HepG2 (cell line): ENCODE data around the gene GMEB2. TPM values are rescaled to one million over a fixed set of nuclear protein-coding genes. Genes with fewer than 3 reads are reported as not detected.
A peak's percentile ranks its signal among the peaks of the same experiment; 100 is the strongest.

ENCODE experiments used
- ARNTL ChIP-seq: sonication (generic); formaldehyde crosslinking; IDR thresholded peaks from 2 replicates; pipeline ENCODE4 v1.4.0; 2020; ENCODE audit warnings: mild to moderate bottlenecking, missing genetic modification reagents
- GATAD1 ChIP-seq: IDR thresholded peaks from 2 replicates; pipeline ENCODE4 v1.6.1; 2016; ENCODE audit warnings: missing genetic modification reagents, missing compliant biosample characterization
- HNF4G ChIP-seq, 2 experiments: sonication (generic) in 1 of 2; formaldehyde crosslinking in 1 of 2; IDR thresholded peaks; 2 replicates each; pipeline versions ENCODE4 v1.4.0 to v1.6.1; 2011 to 2020; ENCODE audit warnings: borderline replicate concordance in 2 of 2, low read depth in 2 of 2, mild to moderate bottlenecking in 2 of 2, low read length in 1 of 2, missing genetic modification reagents in 1 of 2, moderate library complexity in 1 of 2
- NCOA1 ChIP-seq: sonication (generic); formaldehyde crosslinking; IDR thresholded peaks from 2 replicates; pipeline ENCODE4 v1.9.0; 2021; ENCODE audit warnings: missing genetic modification reagents
- RAD21 ChIP-seq: fragments of 450-650 bp; formaldehyde crosslinking; IDR thresholded peaks from 2 replicates; pipeline ENCODE4 v1.5.0; 2020; ENCODE audit warnings: mild to moderate bottlenecking
- RXRB ChIP-seq: IDR thresholded peaks from 2 replicates; pipeline ENCODE4 v1.6.1; 2016; ENCODE audit warnings: borderline replicate concordance, missing genetic modification reagents, missing compliant biosample characterization
- TSC22D2 ChIP-seq: sonication (generic); formaldehyde crosslinking; IDR thresholded peaks from 2 replicates; pipeline ENCODE4 v1.5.1; 2020; ENCODE audit warnings: missing genetic modification reagents, mild to moderate bottlenecking, borderline replicate concordance
- ZC3H4 ChIP-seq: sonication (generic); formaldehyde crosslinking; IDR thresholded peaks from 2 replicates; pipeline ENCODE4 v1.4.0; 2020; ENCODE audit warnings: missing genetic modification reagents, borderline replicate concordance
- ZNF234 ChIP-seq: sonication (generic); formaldehyde crosslinking; conservative IDR thresholded peaks from 2 replicates; pipeline ENCODE4 v1.5.1; 2020; ENCODE audit warnings: mild to moderate bottlenecking, missing genetic modification reagents
- ZNF737 ChIP-seq: sonication (generic); formaldehyde crosslinking; IDR thresholded peaks from 2 replicates; pipeline ENCODE4 v1.5.0; 2020; ENCODE audit warnings: missing genetic modification reagents, mild to moderate bottlenecking, borderline replicate concordance
- ZSCAN9 ChIP-seq: IDR thresholded peaks from 2 replicates; pipeline ENCODE4 v1.6.1; 2016; ENCODE audit warnings: borderline replicate concordance
- ZZZ3 ChIP-seq: sonication (generic); formaldehyde crosslinking; IDR thresholded peaks from 2 replicates; pipeline ENCODE4 v1.4.0; 2020; ENCODE audit warnings: missing genetic modification reagents, mild to moderate bottlenecking, borderline replicate concordance
- polyA plus RNA-seq, 8 experiments: library from polyadenylated mRNA; depleted of rRNA in 3 of 8; stranded (reverse) in 7 of 8; unstranded in 1 of 8; fragments of >200 nt; fragmentation: Illumina TruSeq in 4 of 8; extraction: Trizol in 4 of 8; gene quantifications; 2 replicates each; pipeline versions ENCODE4 v1.2.1 to v1.2.3, GENCODE V29; 2011 to 2016; ENCODE audit warnings: low read depth in 4 of 8, missing spikeins in 1 of 8, mixed read lengths in 1 of 8; ENCODE audit not compliant: insufficient read depth in 1 of 8
- total RNA-seq, 5 experiments: library from RNA; depleted of rRNA; stranded (reverse); fragments of >200 nt; fragmentation: Illumina TruSeq; extraction: Trizol; gene quantifications; 2 replicates each; pipeline ENCODE4 v1.2.3, GENCODE V29; 2016; ENCODE audit warnings: low read depth in 1 of 5
- TF ChIP-seq, protein P1 (sequence below): sonication (generic); formaldehyde crosslinking; IDR thresholded peaks from 2 replicates; pipeline ENCODE4 v1.4.0; 2020; ENCODE audit warnings: missing genetic modification reagents, mild to moderate bottlenecking, borderline replicate concordance
- TF ChIP-seq, protein P2 (sequence below): sonication (generic); formaldehyde crosslinking; IDR thresholded peaks from 2 replicates; pipeline ENCODE4 v1.8.0; 2022; ENCODE audit warnings: mild to moderate bottlenecking, missing genetic modification reagents
- TF ChIP-seq, protein P3 (sequence below): sonication (generic); formaldehyde crosslinking; IDR thresholded peaks from 2 replicates; pipeline ENCODE4 v1.5.1; 2020; ENCODE audit warnings: mild to moderate bottlenecking, missing genetic modification reagents, moderate library complexity
- TF ChIP-seq, protein P4 (sequence below): sonication (generic); formaldehyde crosslinking; IDR thresholded peaks from 2 replicates; pipeline ENCODE4 v1.8.0; 2022; ENCODE audit warnings: missing genetic modification reagents, mild to moderate bottlenecking, inconsistent platforms, borderline replicate concordance

GMEB2 gene
- total and polyA plus RNA-seq, 2 of the 13 experiments (the other 11 are each of a cell fraction or from before 2014, with no cell fraction given): 10.6 to 12.4 TPM

DNA sequence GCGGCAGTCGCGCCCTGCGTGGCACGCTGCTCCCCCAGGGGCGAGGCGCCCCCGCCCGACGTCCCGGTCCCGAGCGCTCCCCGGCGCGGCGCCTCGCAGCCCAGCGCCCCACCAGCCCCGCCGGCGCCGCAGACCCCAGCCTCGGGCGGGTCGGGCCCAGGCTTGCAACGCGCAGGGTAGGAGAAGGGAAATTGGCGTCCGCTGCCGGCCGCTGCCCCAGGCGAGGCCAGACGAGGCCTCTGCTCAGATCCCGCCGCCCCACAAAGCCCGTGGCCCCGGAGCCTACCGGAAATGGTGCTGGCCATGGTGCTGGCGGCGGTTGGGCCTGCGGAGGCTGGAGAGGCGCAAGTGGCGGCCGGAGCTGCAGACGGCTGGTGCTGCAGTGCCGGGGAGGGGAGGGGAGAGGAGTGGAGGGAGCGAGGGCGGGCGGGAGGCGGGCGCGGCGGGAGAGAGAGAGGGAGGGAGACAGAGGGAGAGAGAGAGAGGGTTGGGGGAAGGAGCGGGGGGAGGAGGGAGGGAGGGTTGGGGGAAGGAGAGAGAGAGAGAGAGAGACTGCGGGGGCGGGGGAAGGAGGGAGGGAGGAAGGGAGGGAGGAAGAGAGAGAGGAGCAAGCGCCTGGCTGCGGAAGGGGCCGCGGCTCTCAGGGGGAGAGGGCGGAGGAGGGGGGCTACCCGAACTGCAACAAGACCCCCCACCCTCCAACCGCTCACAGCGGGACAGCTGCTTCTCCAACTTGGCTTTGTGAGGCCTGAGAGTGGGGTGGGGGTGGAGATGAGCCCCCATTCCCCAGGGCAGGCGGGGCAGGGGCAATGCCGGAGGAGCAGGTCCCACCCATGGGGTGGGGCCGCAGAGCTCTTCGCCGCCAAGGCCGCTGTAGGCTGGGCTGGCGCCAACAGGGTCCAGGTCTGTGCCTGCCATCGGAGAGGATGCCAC is 26.4 kb upstream of the GMEB2 start, which contains the start of gene STMN3 (continued):
- TF ChIP-seq RXRB (CRISPR knock-in tag) (peak; percentile 91), ARNTL (CRISPR knock-in tag) (peak; percentile 94), ZZZ3 (peak; percentile 95), RAD21 (CRISPR knock-in tag) (peak; percentile 55; the same call in 1 of the 2 replicates), GATAD1 (CRISPR knock-in tag) (peak; percentile 90), ZNF737 (no peak), NCOA1 (CRISPR knock-in tag) (peak; percentile 97; the same call in 1 of the 2 replicates), ZSCAN9 (CRISPR knock-in tag) (peak; percentile 100), ZNF234 (peak; percentile 83; the same call in 1 of the 2 replicates), HNF4G (IDR thresholded peaks at IDR 0.05; ENCODE audit: borderline replicate concordance, low read depth, low read length) (0 out of 2 replicates have a peak, but pooled peaks have one; percentile 32), HNF4G (CRISPR knock-in tag; IDR thresholded peaks at IDR 0.05; ENCODE audit: borderline replicate concordance, low read depth) (no peak), ZC3H4 (CRISPR knock-in tag) (peak; percentile 88; the same call in 1 of the 2 replicates), TSC22D2 (peak; percentile 99)
- TF ChIP-seq, protein P1, sequence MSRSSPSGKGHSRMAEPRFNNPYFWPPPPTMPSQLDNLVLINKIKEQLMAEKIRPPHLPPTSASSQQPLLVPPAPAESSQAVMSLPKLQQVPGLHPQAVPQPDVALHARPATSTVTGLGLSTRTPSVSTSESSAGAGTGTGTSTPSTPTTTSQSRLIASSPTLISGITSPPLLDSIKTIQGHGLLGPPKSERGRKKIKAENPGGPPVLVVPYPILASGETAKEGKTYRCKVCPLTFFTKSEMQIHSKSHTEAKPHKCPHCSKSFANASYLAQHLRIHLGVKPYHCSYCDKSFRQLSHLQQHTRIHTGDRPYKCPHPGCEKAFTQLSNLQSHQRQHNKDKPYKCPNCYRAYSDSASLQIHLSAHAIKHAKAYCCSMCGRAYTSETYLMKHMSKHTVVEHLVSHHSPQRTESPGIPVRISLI (CRISPR knock-in tag): peak; percentile 71
- TF ChIP-seq, protein P2, sequence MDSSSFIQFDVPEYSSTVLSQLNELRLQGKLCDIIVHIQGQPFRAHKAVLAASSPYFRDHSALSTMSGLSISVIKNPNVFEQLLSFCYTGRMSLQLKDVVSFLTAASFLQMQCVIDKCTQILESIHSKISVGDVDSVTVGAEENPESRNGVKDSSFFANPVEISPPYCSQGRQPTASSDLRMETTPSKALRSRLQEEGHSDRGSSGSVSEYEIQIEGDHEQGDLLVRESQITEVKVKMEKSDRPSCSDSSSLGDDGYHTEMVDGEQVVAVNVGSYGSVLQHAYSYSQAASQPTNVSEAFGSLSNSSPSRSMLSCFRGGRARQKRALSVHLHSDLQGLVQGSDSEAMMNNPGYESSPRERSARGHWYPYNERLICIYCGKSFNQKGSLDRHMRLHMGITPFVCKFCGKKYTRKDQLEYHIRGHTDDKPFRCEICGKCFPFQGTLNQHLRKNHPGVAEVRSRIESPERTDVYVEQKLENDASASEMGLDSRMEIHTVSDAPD (CRISPR knock-in tag): no peak
- TF ChIP-seq, protein P3, sequence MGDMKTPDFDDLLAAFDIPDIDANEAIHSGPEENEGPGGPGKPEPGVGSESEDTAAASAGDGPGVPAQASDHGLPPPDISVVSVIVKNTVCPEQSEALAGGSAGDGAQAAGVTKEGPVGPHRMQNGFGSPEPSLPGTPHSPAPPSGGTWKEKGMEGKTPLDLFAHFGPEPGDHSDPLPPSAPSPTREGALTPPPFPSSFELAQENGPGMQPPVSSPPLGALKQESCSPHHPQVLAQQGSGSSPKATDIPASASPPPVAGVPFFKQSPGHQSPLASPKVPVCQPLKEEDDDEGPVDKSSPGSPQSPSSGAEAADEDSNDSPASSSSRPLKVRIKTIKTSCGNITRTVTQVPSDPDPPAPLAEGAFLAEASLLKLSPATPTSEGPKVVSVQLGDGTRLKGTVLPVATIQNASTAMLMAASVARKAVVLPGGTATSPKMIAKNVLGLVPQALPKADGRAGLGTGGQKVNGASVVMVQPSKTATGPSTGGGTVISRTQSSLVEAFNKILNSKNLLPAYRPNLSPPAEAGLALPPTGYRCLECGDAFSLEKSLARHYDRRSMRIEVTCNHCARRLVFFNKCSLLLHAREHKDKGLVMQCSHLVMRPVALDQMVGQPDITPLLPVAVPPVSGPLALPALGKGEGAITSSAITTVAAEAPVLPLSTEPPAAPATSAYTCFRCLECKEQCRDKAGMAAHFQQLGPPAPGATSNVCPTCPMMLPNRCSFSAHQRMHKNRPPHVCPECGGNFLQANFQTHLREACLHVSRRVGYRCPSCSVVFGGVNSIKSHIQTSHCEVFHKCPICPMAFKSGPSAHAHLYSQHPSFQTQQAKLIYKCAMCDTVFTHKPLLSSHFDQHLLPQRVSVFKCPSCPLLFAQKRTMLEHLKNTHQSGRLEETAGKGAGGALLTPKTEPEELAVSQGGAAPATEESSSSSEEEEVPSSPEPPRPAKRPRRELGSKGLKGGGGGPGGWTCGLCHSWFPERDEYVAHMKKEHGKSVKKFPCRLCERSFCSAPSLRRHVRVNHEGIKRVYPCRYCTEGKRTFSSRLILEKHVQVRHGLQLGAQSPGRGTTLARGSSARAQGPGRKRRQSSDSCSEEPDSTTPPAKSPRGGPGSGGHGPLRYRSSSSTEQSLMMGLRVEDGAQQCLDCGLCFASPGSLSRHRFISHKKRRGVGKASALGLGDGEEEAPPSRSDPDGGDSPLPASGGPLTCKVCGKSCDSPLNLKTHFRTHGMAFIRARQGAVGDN (CRISPR knock-in tag): peak; percentile 73
- TF ChIP-seq, protein P4, sequence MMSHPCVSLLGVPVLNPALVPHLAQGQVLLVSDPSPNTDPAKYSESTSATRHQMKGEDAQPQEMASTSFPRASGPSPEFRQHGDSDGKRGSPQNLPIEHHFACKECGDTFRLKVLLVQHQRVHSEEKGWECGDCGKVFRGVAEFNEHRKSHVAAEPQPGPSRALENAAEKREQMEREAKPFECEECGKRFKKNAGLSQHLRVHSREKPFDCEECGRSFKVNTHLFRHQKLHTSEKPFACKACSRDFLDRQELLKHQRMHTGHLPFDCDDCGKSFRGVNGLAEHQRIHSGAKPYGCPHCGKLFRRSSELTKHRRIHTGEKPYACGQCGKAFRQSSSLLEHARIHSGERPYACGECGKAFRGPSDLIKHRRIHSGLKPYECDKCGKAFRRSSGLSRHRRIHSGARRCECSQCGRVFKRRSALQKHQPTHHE (CRISPR knock-in tag): peak; percentile 97
